ENCODE data around the gene POLA1. TPM values are rescaled to one million over a fixed set of nuclear protein-coding genes. Genes with fewer than 3 reads are reported as not detected.

The POLA1 gene
- polyA plus RNA-seq, 1 donor from 2014 or later, result 5.8 TPM

GRCh38 chrX:24763989-24764388 is 70.3 kb downstream of the POLA1 start:
- Histone ChIP-seq H3K36me3 (ENCODE audit: insufficient read depth, low read length) (no peaks in the 10 kb centered on the region), H3F3A (ENCODE audit: insufficient read depth, low read length, poor library complexity, severe bottlenecking) (no peaks in the 10 kb centered on the region), H3K9me2 (ENCODE audit: insufficient read depth, low read length) (no peaks in the 10 kb centered on the region), H3K9ac (ENCODE audit: low read length) (no peak overlapping the region), H2AFZ (ENCODE audit: low read depth, low read length) (no peak overlapping the region), H4K20me1 (ENCODE audit: insufficient read depth) (no peaks in the 10 kb centered on the region), H3K9me3 (ENCODE audit: low read length) (no peaks in the 10 kb centered on the region), H3K27me3 (ENCODE audit: insufficient read depth, low read depth, low read length) (no peaks in the 10 kb centered on the region), H3K27ac (ENCODE audit: low read length) (no peak overlapping the region), H3K4me2 (ENCODE audit: low read length) (no peak overlapping the region), H3K79me2 (replicated peaks; ENCODE audit: insufficient read depth, low read length) (no peaks in the 10 kb centered on the region), H3K4me3 (ENCODE audit: low read length) (no peak overlapping the region)
- TF ChIP-seq EZH2 (IDR thresholded peaks at IDR 0.05; ENCODE audit: borderline replicate concordance, insufficient read depth, low read length, poor library complexity, severe bottlenecking) (no peak), EP300 (conservative IDR thresholded peaks at IDR 0.05; ENCODE audit: poor library complexity, severe bottlenecking) (no peak), POLR2AphosphoS5 (IDR thresholded peaks at IDR 0.05) (no peak), TAF1 (IDR thresholded peaks at IDR 0.05; ENCODE audit: low read depth) (no peak), SMC3 (conservative IDR thresholded peaks at IDR 0.05; ENCODE audit: poor library complexity) (no peak), MXI1 (conservative IDR thresholded peaks at IDR 0.05; ENCODE audit: poor library complexity, severe bottlenecking) (no peak), RAD21 (conservative IDR thresholded peaks at IDR 0.05) (no peak)
- TF ChIP-seq, protein P1, sequence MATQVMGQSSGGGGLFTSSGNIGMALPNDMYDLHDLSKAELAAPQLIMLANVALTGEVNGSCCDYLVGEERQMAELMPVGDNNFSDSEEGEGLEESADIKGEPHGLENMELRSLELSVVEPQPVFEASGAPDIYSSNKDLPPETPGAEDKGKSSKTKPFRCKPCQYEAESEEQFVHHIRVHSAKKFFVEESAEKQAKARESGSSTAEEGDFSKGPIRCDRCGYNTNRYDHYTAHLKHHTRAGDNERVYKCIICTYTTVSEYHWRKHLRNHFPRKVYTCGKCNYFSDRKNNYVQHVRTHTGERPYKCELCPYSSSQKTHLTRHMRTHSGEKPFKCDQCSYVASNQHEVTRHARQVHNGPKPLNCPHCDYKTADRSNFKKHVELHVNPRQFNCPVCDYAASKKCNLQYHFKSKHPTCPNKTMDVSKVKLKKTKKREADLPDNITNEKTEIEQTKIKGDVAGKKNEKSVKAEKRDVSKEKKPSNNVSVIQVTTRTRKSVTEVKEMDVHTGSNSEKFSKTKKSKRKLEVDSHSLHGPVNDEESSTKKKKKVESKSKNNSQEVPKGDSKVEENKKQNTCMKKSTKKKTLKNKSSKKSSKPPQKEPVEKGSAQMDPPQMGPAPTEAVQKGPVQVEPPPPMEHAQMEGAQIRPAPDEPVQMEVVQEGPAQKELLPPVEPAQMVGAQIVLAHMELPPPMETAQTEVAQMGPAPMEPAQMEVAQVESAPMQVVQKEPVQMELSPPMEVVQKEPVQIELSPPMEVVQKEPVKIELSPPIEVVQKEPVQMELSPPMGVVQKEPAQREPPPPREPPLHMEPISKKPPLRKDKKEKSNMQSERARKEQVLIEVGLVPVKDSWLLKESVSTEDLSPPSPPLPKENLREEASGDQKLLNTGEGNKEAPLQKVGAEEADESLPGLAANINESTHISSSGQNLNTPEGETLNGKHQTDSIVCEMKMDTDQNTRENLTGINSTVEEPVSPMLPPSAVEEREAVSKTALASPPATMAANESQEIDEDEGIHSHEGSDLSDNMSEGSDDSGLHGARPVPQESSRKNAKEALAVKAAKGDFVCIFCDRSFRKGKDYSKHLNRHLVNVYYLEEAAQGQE (IDR thresholded peaks at IDR 0.05; ENCODE audit: borderline replicate concordance), result no peak
- TF ChIP-seq, protein P2, sequence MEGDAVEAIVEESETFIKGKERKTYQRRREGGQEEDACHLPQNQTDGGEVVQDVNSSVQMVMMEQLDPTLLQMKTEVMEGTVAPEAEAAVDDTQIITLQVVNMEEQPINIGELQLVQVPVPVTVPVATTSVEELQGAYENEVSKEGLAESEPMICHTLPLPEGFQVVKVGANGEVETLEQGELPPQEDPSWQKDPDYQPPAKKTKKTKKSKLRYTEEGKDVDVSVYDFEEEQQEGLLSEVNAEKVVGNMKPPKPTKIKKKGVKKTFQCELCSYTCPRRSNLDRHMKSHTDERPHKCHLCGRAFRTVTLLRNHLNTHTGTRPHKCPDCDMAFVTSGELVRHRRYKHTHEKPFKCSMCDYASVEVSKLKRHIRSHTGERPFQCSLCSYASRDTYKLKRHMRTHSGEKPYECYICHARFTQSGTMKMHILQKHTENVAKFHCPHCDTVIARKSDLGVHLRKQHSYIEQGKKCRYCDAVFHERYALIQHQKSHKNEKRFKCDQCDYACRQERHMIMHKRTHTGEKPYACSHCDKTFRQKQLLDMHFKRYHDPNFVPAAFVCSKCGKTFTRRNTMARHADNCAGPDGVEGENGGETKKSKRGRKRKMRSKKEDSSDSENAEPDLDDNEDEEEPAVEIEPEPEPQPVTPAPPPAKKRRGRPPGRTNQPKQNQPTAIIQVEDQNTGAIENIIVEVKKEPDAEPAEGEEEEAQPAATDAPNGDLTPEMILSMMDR (IDR thresholded peaks at IDR 0.05; ENCODE audit: poor library complexity, severe bottlenecking), result no peak

DNA sequence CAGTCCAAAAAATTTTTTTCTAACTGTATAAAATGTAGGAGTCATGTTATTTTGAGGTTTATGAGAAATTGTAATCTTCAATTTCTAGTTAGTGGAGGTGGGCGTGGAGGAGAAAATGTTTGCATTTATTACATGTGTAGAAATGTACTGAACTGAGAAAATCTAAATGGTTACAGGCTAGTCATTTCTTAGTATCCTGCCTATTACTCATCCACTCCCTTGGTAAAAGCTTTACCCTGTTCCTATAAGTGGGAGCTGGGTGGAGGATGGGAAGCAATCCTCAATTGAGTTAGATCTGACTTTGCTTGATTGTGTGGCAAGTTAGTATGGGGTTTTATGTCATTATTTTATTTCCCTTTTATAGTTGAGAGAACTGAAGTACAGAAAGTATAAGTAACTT is 73.8 kb downstream of the POLA1 start:
- H3K9me2 ChIP-seq (ENCODE audit: insufficient read depth, low read length), result no peaks in the 10 kb centered on the region
- H3K4me3 ChIP-seq (ENCODE audit: low read length), result no peak overlapping the region
- no peaks in the 10 kb centered on the region for H3F3A ChIP-seq (ENCODE audit: insufficient read depth, low read length, poor library complexity, severe bottlenecking)
- H3K9me3 ChIP-seq (ENCODE audit: low read length), result no peaks in the 10 kb centered on the region
- H2AFZ ChIP-seq (ENCODE audit: low read depth, low read length), result no peak overlapping the region
- H3K36me3 ChIP-seq (ENCODE audit: insufficient read depth, low read length), result no peaks in the 10 kb centered on the region
- TF ChIP-seq, protein P1 (IDR thresholded peaks at IDR 0.05; ENCODE audit: borderline replicate concordance), result no peak
- TF ChIP-seq POLR2AphosphoS5 (IDR thresholded peaks at IDR 0.05), result no peak
- no peak for TF ChIP-seq SMC3 (conservative IDR thresholded peaks at IDR 0.05; ENCODE audit: poor library complexity)
- no peak for TF ChIP-seq RAD21 (conservative IDR thresholded peaks at IDR 0.05)
- TF ChIP-seq EZH2 (IDR thresholded peaks at IDR 0.05; ENCODE audit: borderline replicate concordance, insufficient read depth, low read length, poor library complexity, severe bottlenecking), result no peak
- TF ChIP-seq, protein P2 (IDR thresholded peaks at IDR 0.05; ENCODE audit: poor library complexity, severe bottlenecking), result no peak
- TF ChIP-seq TAF1 (IDR thresholded peaks at IDR 0.05; ENCODE audit: low read depth), result no peak
- no peak for TF ChIP-seq EP300 (conservative IDR thresholded peaks at IDR 0.05; ENCODE audit: poor library complexity, severe bottlenecking)
- TF ChIP-seq MXI1 (conservative IDR thresholded peaks at IDR 0.05; ENCODE audit: poor library complexity, severe bottlenecking), result no peak
- H4K20me1 ChIP-seq (ENCODE audit: insufficient read depth), result no peaks in the 10 kb centered on the region
- no peaks in the 10 kb centered on the region for H3K27me3 ChIP-seq (ENCODE audit: insufficient read depth, low read depth, low read length)
- H3K79me2 ChIP-seq (replicated peaks; ENCODE audit: insufficient read depth, low read length), result no peaks in the 10 kb centered on the region
- no peak overlapping the region for H3K9ac ChIP-seq (ENCODE audit: low read length)
- no peak overlapping the region for H3K4me2 ChIP-seq (ENCODE audit: low read length)
- no peak overlapping the region for H3K27ac ChIP-seq (ENCODE audit: low read length)
